ENCODE data around the gene ZCCHC3.
A peak's percentile ranks its signal among the peaks of the same experiment; 100 is the strongest.
"Not testable (repeated sequence)": the region's sequence is repeated elsewhere in the genome, so short reads cannot be mapped to it uniquely, and the experiment has no call there.

Gene ZCCHC3

GRCh38 chr20:297098-297924, at the start of gene ZCCHC3:
ZCCHC3 (plus strand) TSS chr20:297570; CDS start chr20:297587, 17 bp downstream.
- DNase-seq (ENCODE audit: low read depth in 1 of 2, low spot score in 1 of 2), result peak; percentile 62 to 74

DNA sequence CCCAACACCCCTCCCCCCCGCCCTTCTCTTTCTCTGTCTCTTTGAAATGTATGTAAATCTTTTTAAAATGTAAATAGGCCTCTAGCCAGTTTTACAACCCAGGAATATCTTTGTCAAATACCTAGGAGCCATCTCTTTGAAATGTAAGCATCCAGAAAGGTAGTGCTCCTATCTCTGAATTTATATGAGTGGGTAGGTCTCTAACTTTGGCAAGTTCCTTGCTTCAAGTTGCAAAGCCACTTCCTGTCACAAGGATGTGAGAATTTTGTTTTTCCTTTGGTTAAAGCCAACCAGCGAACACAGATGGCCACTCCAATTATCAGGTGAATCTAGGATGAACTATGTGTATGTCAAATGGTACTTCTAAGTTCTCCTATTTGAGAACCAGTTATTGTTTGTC, 46.0 kb upstream of the ZCCHC3 start:
- DNase-seq (ENCODE audit: low read depth in 1 of 2, low spot score in 1 of 2), result no peak

- DNase-seq (ENCODE audit: low read depth in 1 of 2, low spot score in 1 of 2), result no peak
These were observed 44.6 kb upstream of the ZCCHC3 start for GRCh38 chr20:252801-253200.

- not testable (repeated sequence) for DNase-seq (ENCODE audit: low read depth in 1 of 2, low spot score in 1 of 2)
These were observed 43.9 kb upstream of the ZCCHC3 start for GRCh38 chr20:253447-253846.

DNA sequence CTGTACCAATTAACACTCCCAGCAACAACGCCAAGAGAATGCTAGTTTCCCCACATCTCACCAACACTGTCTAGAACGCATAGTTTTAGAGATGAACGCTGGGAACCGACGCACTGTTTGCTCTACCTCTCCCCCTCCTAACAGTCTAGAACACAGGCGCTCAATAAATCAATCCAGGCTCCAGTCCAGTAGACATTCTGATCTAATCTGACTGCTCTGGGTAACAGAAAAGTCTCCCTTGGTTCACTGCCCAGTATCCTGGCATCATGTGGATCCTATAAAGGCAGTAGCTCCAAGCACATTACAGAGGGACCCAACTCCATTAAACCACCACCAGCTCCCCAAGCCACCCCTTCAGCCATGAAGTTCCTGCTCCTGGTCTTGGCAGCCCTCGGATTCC, 40.0 kb upstream of the ZCCHC3 start, which contains the start of gene DEFB132:
Gene DEFB132 (plus strand): TSS at position 306 of the 400 bp plus-strand sequence. CDS start 55 bp downstream, at position 361.
- no peak for DNase-seq (ENCODE audit: low read depth in 1 of 2, low spot score in 1 of 2)

DNA sequence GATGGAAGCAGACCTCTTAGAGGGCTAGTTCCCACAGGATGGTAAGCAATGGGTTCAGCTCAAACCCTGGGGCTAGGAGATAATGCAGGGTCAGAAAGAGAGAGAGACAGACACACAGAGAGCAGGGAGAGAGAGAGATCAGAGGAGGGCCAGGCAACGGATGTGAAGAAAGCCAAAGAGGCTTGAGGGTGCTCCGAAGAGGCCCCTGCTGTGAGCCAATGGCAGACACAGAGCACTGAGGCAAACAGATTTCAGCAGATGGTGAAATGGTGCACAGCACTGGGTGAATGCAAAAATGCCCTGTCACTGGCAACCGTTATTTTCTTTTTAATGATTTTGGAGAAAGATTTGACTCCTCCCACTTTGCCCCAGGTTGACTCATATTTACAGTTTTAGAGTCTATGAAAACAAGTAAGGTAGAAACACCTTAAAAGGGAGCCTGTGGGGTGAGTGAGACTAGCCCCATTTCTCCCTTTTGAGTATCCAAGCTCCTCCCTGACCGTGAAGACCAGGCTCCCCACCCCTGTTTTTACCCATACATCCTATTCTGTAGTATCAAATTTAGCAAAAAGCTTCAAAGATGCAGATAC, 39.0 kb upstream of the ZCCHC3 start:
- DNase-seq (ENCODE audit: low read depth in 1 of 2, low spot score in 1 of 2), result no peak

DNA sequence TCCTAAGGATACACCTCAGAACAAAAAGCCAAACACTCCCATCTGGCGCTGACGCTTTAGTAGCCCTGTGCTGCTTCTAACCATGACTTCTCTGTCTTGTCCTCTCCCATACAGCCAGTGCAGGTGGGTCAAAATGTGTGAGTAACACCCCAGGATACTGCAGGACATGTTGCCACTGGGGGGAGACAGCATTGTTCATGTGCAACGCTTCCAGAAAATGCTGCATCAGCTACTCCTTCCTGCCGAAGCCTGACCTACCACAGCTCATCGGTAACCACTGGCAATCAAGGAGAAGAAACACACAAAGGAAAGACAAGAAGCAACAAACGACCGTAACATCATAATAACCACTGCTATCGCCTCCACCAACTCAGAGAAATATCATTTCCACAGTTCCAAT, 38.4 kb upstream of the ZCCHC3 start:
- no peak for DNase-seq (ENCODE audit: low read depth in 1 of 2, low spot score in 1 of 2)

GRCh38 chr20:259981-260380, 37.4 kb upstream of the ZCCHC3 start:
- DNase-seq (ENCODE audit: low read depth in 1 of 2, low spot score in 1 of 2), result no peak

- DNase-seq (ENCODE audit: low read depth in 1 of 2, low spot score in 1 of 2), result no peak
These were observed 33.7 kb upstream of the ZCCHC3 start for GRCh38 chr20:263701-264100.

DNA sequence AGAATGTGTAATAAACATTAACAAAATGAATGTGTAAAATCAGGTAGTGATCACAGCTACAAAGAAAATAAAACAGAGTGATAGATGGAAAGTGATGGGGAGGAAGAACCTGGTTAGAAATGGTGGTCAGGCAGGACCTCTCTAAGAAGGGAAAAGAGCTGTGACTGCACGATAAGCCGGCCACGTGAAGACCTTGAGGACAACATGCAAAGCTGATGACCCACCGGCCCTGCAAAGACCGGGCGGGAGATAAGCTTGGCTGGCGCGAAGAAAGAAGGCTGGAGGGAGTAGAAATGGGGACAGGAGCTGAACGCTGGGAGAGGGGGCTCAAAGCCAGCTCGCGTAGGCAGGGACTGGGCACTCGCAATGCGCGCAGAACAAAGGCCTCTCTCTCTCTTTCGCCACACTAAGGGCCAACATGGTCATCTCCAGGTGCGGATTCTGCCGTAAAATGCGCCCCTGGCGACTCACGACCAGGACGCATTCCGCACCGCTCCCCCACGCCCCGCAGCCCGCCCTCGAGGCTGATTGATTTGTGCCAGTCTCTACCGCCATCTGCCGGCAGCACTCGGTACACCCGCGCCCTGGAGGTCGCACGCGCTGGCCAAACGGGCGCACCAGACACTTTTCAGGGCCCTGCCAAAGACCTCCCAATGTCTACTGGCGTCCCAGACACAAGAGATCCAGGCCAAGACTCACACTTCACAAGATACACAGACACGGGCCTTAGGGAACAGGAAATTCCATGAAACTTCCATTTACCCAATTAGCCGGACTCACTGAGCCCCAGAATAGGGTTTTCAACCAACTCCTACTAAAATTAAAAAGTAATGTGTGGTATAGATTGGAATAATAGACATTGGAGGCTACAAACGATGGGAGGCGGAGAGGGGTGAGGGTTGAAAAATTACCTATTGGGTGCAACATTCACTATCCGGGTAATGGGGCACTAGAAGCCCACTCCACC, 30.5 kb upstream of the ZCCHC3 start:
- DNase-seq (ENCODE audit: low read depth in 1 of 2, low spot score in 1 of 2), result peak; percentile 81 to 85

DNA sequence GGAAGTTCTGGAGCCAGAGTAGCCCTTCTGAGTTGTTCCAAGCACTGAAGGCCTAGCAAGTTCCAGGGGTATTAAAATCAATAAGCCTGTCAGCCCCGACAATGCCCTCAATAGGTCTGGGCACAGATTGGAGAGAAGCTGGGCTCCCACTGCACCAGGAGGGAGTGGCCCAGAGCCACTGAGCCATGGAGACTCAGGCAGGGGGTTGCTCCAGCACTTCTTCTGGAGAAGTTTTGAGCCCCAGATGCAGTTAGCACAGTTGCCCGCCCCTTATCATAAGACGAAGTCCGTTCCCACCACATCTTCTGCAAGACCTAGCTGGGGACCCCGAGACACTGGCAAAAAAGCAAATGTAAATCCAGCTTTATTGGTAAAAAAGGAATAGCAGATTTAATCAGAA, 26.9 kb upstream of the ZCCHC3 start:
- DNase-seq (ENCODE audit: low read depth in 1 of 2, low spot score in 1 of 2), result no peak

DNA sequence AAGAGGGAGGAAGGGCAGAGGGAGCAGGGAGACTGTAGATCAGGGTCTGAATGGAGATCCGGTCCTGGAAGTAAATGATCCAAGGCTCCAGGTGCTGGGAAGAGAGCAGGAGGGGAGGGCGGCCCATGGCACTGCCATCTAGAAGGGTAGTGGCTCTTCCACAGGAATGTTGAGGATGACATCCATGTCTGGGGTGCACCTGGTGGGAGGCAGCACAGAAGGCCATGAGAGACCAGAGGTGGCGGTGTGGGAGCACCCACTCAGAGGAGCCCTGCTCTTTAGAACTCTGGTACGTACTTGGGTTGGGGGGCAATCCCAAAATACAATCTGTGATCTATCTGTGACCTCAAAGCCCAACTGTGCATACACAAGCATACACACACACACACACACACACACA, 26.3 kb upstream of the ZCCHC3 start:
- DNase-seq (ENCODE audit: low read depth in 1 of 2, low spot score in 1 of 2), result no peak

DNA sequence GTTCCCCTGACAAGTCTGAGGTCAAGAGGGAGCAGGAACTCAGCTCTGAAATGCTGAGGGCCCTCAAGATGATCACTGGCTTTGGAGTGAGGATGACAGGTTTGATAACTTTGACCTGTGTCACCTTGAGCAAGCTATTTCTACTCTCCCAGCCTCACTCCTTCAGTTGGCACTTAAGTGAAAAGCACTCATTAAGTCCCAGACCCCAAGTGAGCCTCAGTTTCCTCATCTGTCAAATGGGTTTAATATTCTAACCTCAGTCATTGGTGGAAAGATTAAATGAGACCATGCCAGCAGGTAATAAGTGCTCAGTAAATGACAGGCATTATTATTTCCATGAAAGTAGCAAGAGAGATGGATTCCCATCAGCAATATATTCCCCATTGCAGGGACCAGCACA, 25.8 kb upstream of the ZCCHC3 start:
- no peak for DNase-seq (ENCODE audit: low read depth in 1 of 2, low spot score in 1 of 2)

DNA sequence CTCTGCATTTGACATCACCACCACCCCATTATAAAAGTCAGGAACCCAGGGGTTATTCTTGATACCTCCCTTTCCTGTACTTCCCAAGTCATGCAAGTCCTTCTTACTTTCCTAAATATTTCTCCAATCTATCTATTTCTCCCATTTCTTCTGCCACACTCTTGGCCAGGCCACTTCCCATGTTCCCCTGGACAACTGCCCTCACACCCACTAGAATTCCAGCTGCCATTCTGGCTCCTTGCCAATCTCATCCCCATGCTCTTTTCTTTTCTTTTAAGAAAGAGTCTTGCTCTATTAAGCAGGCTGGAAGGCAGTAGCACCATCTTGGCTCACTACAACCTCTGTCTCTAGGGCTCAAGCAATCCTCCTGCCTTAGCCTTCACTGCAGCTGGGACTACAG, 24.7 kb upstream of the ZCCHC3 start:
- DNase-seq (ENCODE audit: low read depth in 1 of 2, low spot score in 1 of 2), result no peak

GRCh38 chr20:273884-274283, 23.5 kb upstream of the ZCCHC3 start:
- DNase-seq (ENCODE audit: low read depth in 1 of 2, low spot score in 1 of 2), result no peak

GRCh38 chr20:275791-276190, 21.6 kb upstream of the ZCCHC3 start:
- DNase-seq (ENCODE audit: low read depth in 1 of 2, low spot score in 1 of 2), result no peak

GRCh38 chr20:276620-277495, 20.5 kb upstream of the ZCCHC3 start:
- DNase-seq (ENCODE audit: low read depth in 1 of 2, low spot score in 1 of 2), result no peak

DNA sequence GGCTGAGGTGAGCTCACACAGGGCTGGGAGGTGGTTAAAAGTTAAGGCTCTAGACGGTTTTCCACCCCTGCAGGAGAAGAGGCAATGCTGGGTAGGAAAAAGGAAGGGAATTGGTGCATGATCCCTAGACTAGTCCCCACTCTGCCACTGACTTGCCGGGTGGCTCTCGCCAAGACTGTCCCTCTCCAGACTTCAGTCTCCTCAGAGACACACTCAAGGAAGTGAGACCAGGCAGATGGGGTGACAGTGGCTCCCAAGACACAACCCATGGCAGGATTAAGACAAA, 19.9 kb upstream of the ZCCHC3 start:
- DNase-seq (ENCODE audit: low read depth in 1 of 2, low spot score in 1 of 2), result no peak

DNA sequence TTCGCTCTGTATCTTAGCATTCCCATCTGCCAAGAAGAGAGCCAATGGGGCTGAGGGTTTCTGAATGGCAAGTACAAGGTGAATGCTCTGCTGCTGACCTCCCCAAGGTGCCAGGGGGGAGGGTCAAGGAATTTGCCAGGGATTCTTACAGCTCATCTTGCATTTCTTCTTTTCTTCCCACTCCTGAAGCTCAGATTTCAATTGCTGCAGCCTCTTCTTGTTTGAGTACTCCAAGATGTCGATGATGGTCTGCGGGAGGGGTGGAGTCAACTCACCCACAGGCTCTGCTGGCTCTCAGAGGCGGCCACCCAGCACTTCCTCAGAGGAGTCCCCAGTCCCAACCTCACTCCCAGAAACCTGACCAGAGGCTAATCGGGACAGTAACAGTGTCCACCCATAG, 19.2 kb upstream of the ZCCHC3 start:
- DNase-seq (ENCODE audit: low read depth in 1 of 2, low spot score in 1 of 2), result no peak

- DNase-seq (ENCODE audit: low read depth in 1 of 2, low spot score in 1 of 2), result no peak
These were observed 18.5 kb upstream of the ZCCHC3 start for GRCh38 chr20:278607-279571.
